Effector CD8-positive, alpha-beta T cell (primary cell): ENCODE measurements around the gene NUP42.

Experiments
- DNase-seq: peaks from one replicate; lab custom pipeline; 2025; lab: John Stamatoyannopoulos, UW

NUP42 gene

DNA sequence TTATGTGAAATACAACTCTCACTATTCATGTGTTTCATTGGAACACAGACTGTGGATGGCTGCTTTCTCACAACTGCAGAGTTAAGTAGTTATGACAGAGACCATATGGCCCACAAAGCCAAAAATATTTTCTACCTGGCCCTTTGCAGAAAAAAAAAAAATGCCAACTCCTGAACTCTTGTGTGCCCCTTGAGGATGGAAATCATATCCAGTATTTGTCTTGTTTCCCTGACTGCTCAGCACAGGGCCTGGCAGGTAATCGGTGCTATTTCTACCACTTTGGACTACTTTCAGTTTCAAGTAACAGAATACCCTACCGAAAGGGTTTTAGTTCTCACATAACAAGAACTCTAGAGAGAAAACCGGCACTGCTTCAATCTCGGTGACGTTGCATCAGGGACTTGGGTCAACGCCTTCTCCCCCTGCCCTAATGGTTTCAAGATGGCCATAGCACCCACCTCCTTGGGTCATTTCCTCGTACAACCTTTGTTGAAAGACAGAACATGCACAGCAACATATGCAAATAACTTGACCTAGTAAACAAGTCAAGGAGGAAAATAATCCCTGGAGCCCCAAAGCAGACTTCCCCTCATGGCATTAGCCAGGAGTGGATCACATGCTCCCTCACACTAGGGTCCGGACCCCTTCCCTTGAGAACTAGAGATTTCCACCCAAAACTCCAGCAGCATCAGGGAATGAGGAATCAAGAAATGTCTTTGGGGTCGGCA lies 52.9 kb downstream of the NUP42 start:
- no peak for DNase-seq

GRCh38 chr7:23235813-23236221 lies 54.0 kb downstream of the NUP42 start:
- DNase-seq: no peak

DNA sequence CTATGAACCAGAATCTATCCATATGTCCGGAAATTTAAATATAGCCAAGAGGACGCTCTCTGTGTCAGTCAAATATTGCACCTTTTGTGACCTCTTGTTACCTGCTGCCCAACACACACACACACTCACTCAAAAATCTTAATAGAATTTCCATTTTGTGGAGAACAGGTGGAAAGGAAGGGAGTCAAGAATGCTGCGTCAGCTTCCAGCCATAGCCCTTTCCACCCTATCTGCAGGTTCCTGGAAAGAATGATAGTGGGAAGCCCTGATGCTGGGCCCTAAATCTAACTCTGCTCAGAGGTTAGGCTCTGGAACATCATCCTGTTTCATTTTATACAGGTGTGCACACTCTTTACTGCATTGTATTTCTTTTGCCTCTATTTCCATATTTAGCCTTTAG lies 55.2 kb downstream of the NUP42 start:
- DNase-seq: no peak

DNA sequence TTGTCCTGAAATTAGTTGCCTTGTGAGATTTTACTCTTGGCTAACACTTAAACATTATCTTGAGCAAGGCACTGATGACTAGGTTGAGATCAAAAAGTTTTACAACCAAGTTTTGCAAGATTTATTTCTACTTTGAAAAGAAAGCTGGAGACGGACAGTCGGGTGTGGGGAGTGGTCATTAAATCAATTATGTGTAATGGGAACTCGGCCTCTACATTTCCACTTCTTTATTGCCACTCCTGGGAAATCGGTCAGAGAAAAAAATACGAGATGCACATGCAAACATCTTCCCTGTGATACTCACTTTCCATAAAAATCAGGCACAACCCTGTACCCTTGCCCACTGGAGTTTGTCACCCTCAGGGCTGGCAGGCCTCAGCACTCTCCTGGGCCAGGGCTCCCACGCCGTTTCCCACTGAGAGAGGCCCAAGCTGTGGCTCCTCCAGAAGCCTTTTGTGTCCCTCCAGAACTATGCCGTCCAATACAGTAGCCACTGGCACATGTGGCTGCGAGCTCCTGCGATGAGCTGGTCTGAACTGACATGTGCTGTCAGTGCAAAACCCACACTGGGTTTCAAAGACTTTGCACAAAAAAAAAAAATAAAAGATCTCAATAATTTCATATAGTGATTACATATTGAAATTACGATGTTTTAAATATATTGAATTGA lies 57.3 kb downstream of the NUP42 start:
- DNase-seq: no peak

GRCh38 chr7:23239698-23240097 lies 57.9 kb downstream of the NUP42 start:
- DNase-seq: no peak

DNA sequence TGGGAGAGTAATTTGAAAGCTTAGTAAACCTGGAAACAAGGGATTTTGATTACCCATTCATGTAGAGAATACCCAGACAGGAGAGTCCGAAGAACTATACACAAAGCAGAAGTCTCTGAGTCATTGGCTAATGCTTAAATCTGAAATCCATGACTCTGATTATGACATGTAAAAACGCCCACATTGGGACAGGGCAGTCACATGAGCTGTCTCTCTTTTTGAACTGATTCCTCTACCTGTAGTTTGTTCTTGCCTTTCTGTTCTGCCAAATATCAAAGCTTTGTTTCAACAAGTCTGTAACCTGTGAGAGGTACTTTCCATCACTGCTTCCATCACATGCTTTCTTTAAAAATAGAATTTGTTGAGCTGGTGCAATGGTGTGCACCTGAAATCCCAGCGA lies 60.5 kb downstream of the NUP42 start:
- no peak for DNase-seq

- DNase-seq: no peak
Measured at GRCh38 chr7:23242935-23243334, 61.1 kb downstream of the NUP42 start.

GRCh38 chr7:23246555-23246954 lies 64.7 kb downstream of the NUP42 start, which contains the start of gene GPNMB:
TSS of gene GPNMB (plus strand) at chr7:23246775. CDS start at chr7:23246858, 83 bp downstream.
- no peak for DNase-seq

- no peak for DNase-seq
Measured at GRCh38 chr7:23247046-23247602, 65.3 kb downstream of the NUP42 start.

DNA sequence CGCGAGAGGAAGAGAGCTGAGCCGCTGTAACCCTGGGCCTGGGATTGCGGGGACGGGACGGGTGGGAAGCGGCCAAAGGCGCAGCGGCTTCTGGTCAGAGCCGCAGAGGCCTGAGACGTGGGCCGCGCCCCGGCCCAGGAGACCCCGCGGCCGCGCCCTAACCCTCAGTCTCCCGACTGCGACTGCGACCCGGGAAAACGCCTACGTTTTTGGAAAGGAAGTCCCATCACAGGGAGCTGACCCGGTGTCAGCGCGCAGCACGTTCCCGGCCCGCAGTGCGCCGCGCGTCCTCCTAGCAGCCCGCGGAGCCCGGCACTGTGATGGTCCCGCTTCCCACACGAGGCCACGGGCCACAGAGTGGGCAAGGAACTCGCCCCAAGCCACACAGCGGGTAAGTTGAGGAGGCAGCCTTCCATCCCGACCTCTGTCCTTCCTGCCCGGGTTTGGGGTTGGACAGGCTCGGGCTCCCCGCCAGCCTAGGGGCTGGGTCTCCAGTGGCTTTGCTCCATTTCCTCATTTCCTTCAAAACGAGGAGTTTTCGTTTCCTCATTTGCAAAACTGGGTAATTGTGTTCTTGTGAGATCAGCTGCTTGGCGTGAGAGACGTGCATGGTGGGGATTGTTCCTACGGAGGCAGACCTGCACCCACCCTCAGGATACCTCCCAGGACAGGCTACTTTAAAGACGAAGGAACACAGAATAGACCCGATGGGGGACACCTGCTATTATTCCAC lies 65.9 kb downstream of the NUP42 start:
- DNase-seq: no peak

DNA sequence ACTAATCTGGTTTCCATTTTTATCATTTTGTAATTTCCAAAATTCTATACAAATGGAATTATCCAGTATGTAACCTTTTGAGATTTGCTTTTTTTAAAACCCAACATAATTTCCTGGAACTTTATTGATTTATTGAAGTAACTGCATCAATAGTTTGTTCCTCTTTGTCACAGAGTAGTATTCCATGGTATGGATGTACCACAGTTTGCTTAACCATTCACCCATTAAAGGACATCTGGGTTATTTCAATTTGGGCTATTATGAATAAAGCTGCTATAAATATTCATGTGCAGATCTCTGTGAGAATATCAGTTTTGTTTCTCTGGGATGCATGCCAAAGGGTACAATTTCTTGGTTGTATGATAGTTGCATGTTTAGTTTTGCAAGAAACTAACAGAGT lies 67.6 kb downstream of the NUP42 start:
- DNase-seq: no peak
